Osteoblast (primary cell): Measurements from ENCODE around the gene MDM4. TPM values are rescaled to one million over a fixed set of nuclear protein-coding genes. Genes with fewer than 3 reads are reported as not detected.

Experiments used
- DNase-seq: peaks from one replicate; pipeline ENCODE4 v3.0.0; 2011; ENCODE audit warnings: low spot score, mixed read lengths; ENCODE audit not compliant: insufficient read length; ENCODE audit errors: missing footprints
- H2AFZ ChIP-seq: 2 replicates; pipeline ENCODE4 v1.6.0; 2011; ENCODE audit warnings: mild to moderate bottlenecking, low read length
- H3K27ac ChIP-seq: 2 replicates; pipeline ENCODE4 v1.5.1; 2011; ENCODE audit warnings: mild to moderate bottlenecking, low read depth, low read length, moderate library complexity
- H3K27me3 ChIP-seq: 2 replicates; pipeline ENCODE4 v1.6.0; 2012; ENCODE audit warnings: mild to moderate bottlenecking, control low read depth, inconsistent platforms, low read length, moderate library complexity; ENCODE audit not compliant: insufficient read depth
- H3K36me3 ChIP-seq: 2 replicates; pipeline ENCODE4 v1.5.1; 2011; ENCODE audit warnings: mild to moderate bottlenecking, low read length, control low read depth, moderate library complexity; ENCODE audit not compliant: insufficient read depth
- H3K4me1 ChIP-seq: 2 replicates; pipeline ENCODE4 v1.5.1; 2011; ENCODE audit warnings: mild to moderate bottlenecking, low read length, control low read depth, moderate library complexity; ENCODE audit not compliant: insufficient read depth
- H3K4me2 ChIP-seq: 2 replicates; pipeline ENCODE4 v1.6.0; 2011; ENCODE audit warnings: mild to moderate bottlenecking, low read length; ENCODE audit not compliant: insufficient read depth
- H3K4me3 ChIP-seq: fragments of 200-600 bp; sonication (generic); 3 replicates; pipeline ENCODE4 v1.5.1; 2012; ENCODE audit warnings: mild to moderate bottlenecking, low read length, inconsistent platforms; ENCODE audit not compliant: insufficient read depth
- H3K79me2 ChIP-seq: 2 replicates; pipeline ENCODE4 v1.6.0; 2012; ENCODE audit warnings: mild to moderate bottlenecking, low read length, control low read depth, inconsistent platforms; ENCODE audit not compliant: insufficient read depth
- H3K9me3 ChIP-seq: 2 replicates; pipeline ENCODE4 v1.5.1; 2011; ENCODE audit warnings: low read depth, low read length, control low read depth
- H4K20me1 ChIP-seq: 2 replicates; pipeline ENCODE4 v1.6.0; 2012; ENCODE audit warnings: mild to moderate bottlenecking, low read length, control low read depth; ENCODE audit not compliant: insufficient read depth
- total RNA-seq: library from RNA; depleted of rRNA; stranded (reverse); fragments of >200 nt; gene quantifications from 2 replicates; pipeline ENCODE4 v1.2.3, GENCODE V29; 2012
- TF ChIP-seq, protein P1 (sequence below): IDR thresholded peaks from 2 replicates; pipeline ENCODE4 v1.5.1; 2011; ENCODE audit warnings: mild to moderate bottlenecking, low read depth, low read length, moderate library complexity; ENCODE audit errors: extremely low read depth

The MDM4 gene
- total RNA-seq, 1 donor, result 40.2 TPM

GRCh38 chr1:204475656-204476432 lies 40.4 kb upstream of the MDM4 start:
- Histone ChIP-seq H2AFZ (no peak overlapping the region), H3K27me3 (peaks cover 54% of the 10 kb centered on the region), H3K27ac (no peak overlapping the region), H3K4me2 (no peak overlapping the region), H3K4me1 (no peaks in the 10 kb centered on the region), H4K20me1 (no peaks in the 10 kb centered on the region), H3K79me2 (no peaks in the 10 kb centered on the region), H3K9me3 (no peaks in the 10 kb centered on the region), H3K4me3 (no peak overlapping the region), H3K36me3 (no peaks in the 10 kb centered on the region)
- TF ChIP-seq, protein P1, sequence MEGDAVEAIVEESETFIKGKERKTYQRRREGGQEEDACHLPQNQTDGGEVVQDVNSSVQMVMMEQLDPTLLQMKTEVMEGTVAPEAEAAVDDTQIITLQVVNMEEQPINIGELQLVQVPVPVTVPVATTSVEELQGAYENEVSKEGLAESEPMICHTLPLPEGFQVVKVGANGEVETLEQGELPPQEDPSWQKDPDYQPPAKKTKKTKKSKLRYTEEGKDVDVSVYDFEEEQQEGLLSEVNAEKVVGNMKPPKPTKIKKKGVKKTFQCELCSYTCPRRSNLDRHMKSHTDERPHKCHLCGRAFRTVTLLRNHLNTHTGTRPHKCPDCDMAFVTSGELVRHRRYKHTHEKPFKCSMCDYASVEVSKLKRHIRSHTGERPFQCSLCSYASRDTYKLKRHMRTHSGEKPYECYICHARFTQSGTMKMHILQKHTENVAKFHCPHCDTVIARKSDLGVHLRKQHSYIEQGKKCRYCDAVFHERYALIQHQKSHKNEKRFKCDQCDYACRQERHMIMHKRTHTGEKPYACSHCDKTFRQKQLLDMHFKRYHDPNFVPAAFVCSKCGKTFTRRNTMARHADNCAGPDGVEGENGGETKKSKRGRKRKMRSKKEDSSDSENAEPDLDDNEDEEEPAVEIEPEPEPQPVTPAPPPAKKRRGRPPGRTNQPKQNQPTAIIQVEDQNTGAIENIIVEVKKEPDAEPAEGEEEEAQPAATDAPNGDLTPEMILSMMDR, result no peak
- no peak for DNase-seq

DNA sequence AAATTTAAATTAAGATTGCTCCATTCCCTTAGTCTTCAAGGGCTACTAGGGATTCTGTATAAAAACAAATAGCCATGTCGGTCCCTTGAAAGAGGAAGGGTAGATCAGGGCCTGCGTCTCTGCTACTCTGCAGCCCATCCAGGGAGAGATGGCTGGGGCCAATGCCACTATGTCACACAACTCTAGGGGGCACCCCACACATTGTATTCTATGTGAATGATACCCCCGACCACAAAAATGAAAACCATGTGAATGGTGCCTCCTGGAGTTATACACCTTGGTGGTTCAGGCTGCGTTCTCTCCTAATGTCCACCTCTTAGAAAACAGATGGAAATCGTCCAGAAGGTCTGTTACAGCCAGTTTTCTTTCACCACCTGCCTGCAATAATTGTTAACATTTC lies 39.6 kb upstream of the MDM4 start:
- no peak for DNase-seq
- H3K9me3 ChIP-seq, result no peaks in the 10 kb centered on the region
- H3K27me3 ChIP-seq, result peaks cover 53% of the 10 kb centered on the region
- no peak overlapping the region for H2AFZ ChIP-seq
- TF ChIP-seq, protein P1, result no peak
- no peaks in the 10 kb centered on the region for H3K79me2 ChIP-seq
- no peaks in the 10 kb centered on the region for H4K20me1 ChIP-seq
- no peaks in the 10 kb centered on the region for H3K4me1 ChIP-seq
- H3K27ac ChIP-seq, result no peak overlapping the region
- H3K36me3 ChIP-seq, result no peaks in the 10 kb centered on the region
- no peak overlapping the region for H3K4me3 ChIP-seq
- H3K4me2 ChIP-seq, result no peak overlapping the region

GRCh38 chr1:204477036-204477740 lies 39.0 kb upstream of the MDM4 start:
- H3K79me2 ChIP-seq, result no peaks in the 10 kb centered on the region
- DNase-seq, result no peak
- no peak overlapping the region for H2AFZ ChIP-seq
- no peak overlapping the region for H3K4me2 ChIP-seq
- TF ChIP-seq, protein P1, result no peak
- H4K20me1 ChIP-seq, result no peaks in the 10 kb centered on the region
- H3K27me3 ChIP-seq, result peaks cover 53% of the 10 kb centered on the region
- no peaks in the 10 kb centered on the region for H3K9me3 ChIP-seq
- H3K27ac ChIP-seq, result no peak overlapping the region
- H3K36me3 ChIP-seq, result no peaks in the 10 kb centered on the region
- no peak overlapping the region for H3K4me3 ChIP-seq
- no peaks in the 10 kb centered on the region for H3K4me1 ChIP-seq
